Vagina (tissue), 2 donors: Measurements from ENCODE around the gene STK39.

ENCODE experiments used
- POLR2A ChIP-seq, 2 donors: fragments of 450-650 bp; IDR thresholded peaks; one replicate each; pipeline ENCODE4 v1.6.1; 2017; ENCODE audit warnings: antibody characterized with exemption in 2 of 2, mild to moderate bottlenecking in 2 of 2, moderate library complexity in 2 of 2
- TF ChIP-seq, protein P1 (sequence below), 3 experiments: fragments of 450-650 bp in 2 of 3; fragments of 200-600 bp in 1 of 3; sonication (generic) in 1 of 3; IDR thresholded peaks; one replicate each; pipeline ENCODE4 v1.5.1; 2017 to 2019; ENCODE audit warnings: antibody characterized with exemption in 3 of 3, mild to moderate bottlenecking in 2 of 3, moderate library complexity in 2 of 3

DNA sequence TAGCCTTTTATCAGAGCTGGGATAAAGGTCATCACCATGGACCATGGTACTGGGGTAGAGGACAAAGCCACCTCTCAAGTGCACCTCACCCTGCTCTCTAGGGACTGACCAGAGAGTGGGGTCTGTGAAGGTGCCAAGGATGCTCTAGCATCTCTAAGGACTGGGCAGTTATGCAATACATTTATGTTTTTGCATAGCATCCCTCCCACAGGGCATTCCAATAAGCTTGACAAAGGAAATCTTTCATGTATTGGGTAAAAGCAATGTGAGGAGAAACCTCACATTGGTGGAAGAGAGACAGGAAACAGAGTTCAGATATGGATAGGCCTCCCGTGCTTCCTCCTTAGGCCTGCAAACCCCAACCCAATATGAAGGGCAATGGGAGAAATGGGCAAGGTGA is 31.6 kb downstream of the STK39 start:
- TF ChIP-seq, protein P1, sequence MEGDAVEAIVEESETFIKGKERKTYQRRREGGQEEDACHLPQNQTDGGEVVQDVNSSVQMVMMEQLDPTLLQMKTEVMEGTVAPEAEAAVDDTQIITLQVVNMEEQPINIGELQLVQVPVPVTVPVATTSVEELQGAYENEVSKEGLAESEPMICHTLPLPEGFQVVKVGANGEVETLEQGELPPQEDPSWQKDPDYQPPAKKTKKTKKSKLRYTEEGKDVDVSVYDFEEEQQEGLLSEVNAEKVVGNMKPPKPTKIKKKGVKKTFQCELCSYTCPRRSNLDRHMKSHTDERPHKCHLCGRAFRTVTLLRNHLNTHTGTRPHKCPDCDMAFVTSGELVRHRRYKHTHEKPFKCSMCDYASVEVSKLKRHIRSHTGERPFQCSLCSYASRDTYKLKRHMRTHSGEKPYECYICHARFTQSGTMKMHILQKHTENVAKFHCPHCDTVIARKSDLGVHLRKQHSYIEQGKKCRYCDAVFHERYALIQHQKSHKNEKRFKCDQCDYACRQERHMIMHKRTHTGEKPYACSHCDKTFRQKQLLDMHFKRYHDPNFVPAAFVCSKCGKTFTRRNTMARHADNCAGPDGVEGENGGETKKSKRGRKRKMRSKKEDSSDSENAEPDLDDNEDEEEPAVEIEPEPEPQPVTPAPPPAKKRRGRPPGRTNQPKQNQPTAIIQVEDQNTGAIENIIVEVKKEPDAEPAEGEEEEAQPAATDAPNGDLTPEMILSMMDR (IDR thresholded peaks at IDR 0.05) = no peak
- TF ChIP-seq POLR2A (IDR thresholded peaks at IDR 0.05) = no peak
